Natural killer cell treated with Interleukin-12 subunit alpha and Interleukin-12 subunit beta and Interleukin-15 and Interleukin-18, amount 100 ng/mL, for 72 hours (primary cell): ENCODE results near the gene LOXL1. TPM values are rescaled to one million over a fixed set of nuclear protein-coding genes. Genes with fewer than 3 reads are reported as not detected.
A peak's percentile ranks its signal among the peaks of the same experiment; 100 is the strongest.
"Not testable (repeated sequence)": the region's sequence is repeated elsewhere in the genome, so short reads cannot be mapped to it uniquely, and the experiment has no call there.

Experiments used
- ATAC-seq, 2 donors: fragments of 150-1000 bp; cut with Tn5 transposase in 1 of 2; sonication (Bioruptor Pico), chemical (Tn5 transposase) in 1 of 2; 2 replicates each; pipeline ENCODE4 v1.10.0; 2021
- DNase-seq: peaks from one replicate; pipeline ENCODE4 v3.0.0; 2022; ENCODE audit warnings: low spot score
- H3K27ac Mint-ChIP-seq, 2 donors: 1 replicate in 1 of 2; 2 replicates in 1 of 2; pipeline ENCODE4 v1.8.0; 2022; ENCODE audit warnings: mixed read lengths in 2 of 2, mild to moderate bottlenecking in 1 of 2, moderate library complexity in 1 of 2
- H3K27me3 Mint-ChIP-seq, 2 donors: 1 replicate in 1 of 2; 2 replicates in 1 of 2; pipeline ENCODE4 v1.8.0; 2022; ENCODE audit warnings: mixed read lengths in 2 of 2
- H3K36me3 Mint-ChIP-seq: one replicate; pipeline ENCODE4 v1.8.0; 2022; ENCODE audit warnings: mixed read lengths
- H3K4me1 Mint-ChIP-seq, 2 donors: 1 replicate in 1 of 2; 2 replicates in 1 of 2; pipeline ENCODE4 v1.8.0; 2022; ENCODE audit warnings: low read depth in 2 of 2, mixed read lengths in 2 of 2, mild to moderate bottlenecking in 1 of 2
- H3K4me3 Mint-ChIP-seq: one replicate; pipeline ENCODE4 v1.8.0; 2022; ENCODE audit warnings: mixed read lengths
- H3K9me3 Mint-ChIP-seq: 2 replicates; pipeline ENCODE4 v1.8.0; 2022; ENCODE audit warnings: mixed read lengths
- total RNA-seq, 2 donors: library from RNA; stranded (reverse); gene quantifications; one replicate each; pipeline ENCODE4 v1.2.3, GENCODE V29; 2022

Gene LOXL1
- total RNA-seq, 2 donors from 2014 or later, result 0.36 to 4.3 TPM

DNA sequence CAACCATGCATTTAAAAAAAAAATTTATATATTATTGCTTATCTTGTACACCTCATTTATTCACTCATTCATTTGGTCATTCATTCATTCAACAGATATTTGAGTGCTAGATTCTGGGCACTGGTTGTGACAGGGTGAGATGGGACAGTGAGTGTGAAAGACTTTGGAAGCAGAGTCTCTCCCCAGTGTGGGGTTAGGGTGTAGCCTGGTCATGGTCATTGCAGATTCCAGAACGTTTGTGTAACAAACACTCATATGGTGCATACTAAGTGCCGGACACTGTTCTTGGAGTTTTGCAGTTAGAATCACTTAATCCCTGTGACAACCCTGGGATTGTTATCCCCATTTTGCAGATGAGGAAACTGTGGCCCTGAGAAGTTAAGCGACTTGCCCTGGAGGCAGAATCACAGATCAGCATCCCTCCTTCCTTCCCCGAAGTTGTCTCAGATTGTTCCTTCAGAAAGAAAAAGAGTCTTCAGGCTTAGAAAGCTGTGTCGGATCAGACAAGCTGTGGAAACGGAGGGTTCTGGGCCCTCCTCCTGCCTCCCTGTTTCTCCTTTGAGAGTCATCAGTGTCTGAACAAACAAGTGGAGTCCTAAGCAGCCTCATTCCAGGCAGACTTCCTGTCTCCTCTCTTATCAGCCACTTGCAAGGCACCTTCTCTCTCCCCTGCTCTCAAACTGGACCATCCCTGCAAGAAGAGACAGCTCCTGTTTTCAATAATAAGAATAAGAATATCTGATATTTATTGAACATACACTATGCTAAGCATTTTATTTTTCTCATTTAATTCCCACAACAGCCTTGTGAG is 6.3 kb downstream of the LOXL1 start:
- ATAC-seq, result no peak
- Mint-ChIP-seq H3K27me3 (peaks cover 0 to 10% of the 10 kb centered on the region in 2 donors), H3K9me3 (no peaks in the 10 kb centered on the region), H3K36me3 (no peaks in the 10 kb centered on the region), H3K4me1 (peaks cover 5% of the 10 kb centered on the region in 2 donors), H3K4me3 (no peak overlapping the region), H3K27ac (no peak overlapping the region)
- DNase-seq, result peak; percentile 22

DNA sequence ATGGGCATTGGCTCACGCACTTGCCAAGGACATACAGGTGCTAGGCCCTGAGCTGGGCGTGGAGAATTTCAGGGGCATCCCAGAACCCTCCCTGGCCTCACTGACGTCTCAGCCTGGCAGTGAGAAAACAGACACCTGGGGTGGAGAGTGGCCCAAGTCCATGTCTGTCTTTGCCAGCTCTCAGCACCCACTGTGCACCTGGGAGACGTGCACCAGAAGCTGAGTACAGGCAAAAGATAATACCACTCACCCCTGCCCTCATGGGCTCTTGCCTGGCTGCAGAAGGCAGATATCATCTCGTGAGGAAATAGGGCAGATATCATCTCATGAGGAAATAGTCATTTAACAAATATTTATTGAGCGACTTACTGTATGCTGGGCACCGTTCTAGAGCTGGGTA is 8.0 kb downstream of the LOXL1 start:
- H3K27ac Mint-ChIP-seq, result no peak overlapping the region
- no peak overlapping the region for H3K4me3 Mint-ChIP-seq
- no peak for ATAC-seq
- no peaks in the 10 kb centered on the region for H3K36me3 Mint-ChIP-seq
- H3K9me3 Mint-ChIP-seq, result no peaks in the 10 kb centered on the region
- H3K27me3 Mint-ChIP-seq, result peaks cover 0 to 4% of the 10 kb centered on the region in 2 donors
- H3K4me1 Mint-ChIP-seq, result no peaks in the 10 kb centered on the region
- DNase-seq, result no peak

GRCh38 chr15:73935547-73935946 is 9.3 kb downstream of the LOXL1 start:
- ATAC-seq (no peak), DNase-seq (peak; percentile 37)
- Mint-ChIP-seq H3K4me3 (no peak overlapping the region), H3K4me1 (no peaks in the 10 kb centered on the region), H3K27me3 (peaks cover 0 to 2% of the 10 kb centered on the region in 2 donors), H3K9me3 (no peaks in the 10 kb centered on the region), H3K27ac (no peak overlapping the region), H3K36me3 (no peaks in the 10 kb centered on the region)

DNA sequence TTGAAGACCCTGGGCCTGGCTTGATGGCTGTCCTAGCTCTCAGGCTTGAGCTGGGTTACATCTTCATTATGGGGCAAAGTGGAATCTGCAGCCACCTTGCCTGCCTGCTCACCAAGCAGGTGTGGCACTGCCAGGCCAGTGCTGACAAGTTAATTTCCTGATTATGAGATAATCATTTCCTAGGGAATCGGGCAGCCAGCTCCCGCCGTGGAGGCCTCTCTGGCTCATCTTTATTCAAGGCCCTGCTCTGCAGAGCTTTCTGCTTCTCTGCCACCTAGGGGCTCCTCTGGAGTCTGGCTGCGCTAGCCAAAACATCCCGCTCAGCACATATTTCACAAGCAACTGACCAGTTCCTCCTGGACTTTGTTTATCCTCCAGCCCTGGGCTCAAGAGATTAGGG is 9.9 kb downstream of the LOXL1 start:
- ATAC-seq, result no peak

DNA sequence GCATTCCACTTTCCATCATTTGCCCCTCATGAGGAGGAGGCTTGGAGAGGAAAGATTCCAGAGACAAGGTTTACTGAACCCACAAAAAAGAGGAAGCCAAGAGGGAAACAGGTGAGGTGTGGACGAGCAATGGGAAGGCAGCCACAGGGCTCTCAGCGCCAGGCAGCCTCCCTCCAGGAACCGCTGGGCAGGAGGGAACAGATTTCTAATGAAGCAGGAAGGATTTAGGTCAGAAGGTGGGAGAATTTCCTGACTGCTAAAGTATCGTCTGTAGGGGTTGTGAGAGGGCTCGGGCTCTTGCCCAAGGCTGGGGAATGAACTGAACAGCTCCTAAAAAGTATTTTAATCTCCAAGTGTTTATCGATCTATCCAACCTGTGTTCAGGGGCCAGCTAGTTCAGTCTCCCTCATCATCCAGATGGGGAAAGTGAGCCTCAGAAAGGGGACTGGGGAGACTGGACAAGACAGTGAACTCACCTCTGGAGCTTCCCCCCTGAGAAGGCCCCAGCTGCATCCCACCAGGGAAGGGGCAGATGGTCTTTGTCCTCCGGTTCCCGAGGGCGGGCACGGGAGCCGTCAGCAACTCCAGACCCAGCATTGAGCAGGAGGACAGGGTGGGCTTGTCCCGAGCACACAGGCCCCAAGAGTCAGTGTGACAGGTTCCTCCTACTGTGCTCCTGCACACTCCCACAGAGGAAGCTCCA is 10.5 kb downstream of the LOXL1 start:
- ATAC-seq (no peak), DNase-seq (peak; percentile 16)
- peaks cover 4 to 5% of the 10 kb centered on the region in 2 donors for H3K4me1 Mint-ChIP-seq
- no peaks in the 10 kb centered on the region for H3K36me3 Mint-ChIP-seq
- H3K9me3 Mint-ChIP-seq, result no peaks in the 10 kb centered on the region
- H3K27me3 Mint-ChIP-seq, result no peaks in the 10 kb centered on the region
- H3K4me3 Mint-ChIP-seq, result no peak overlapping the region
- H3K27ac Mint-ChIP-seq, result no peak overlapping the region

More for the DNA sequence above, 9.9 kb downstream of the LOXL1 start:
- Mint-ChIP-seq H3K27me3 (no peaks in the 10 kb centered on the region), H3K9me3 (no peaks in the 10 kb centered on the region), H3K4me1 (no peaks in the 10 kb centered on the region), H3K27ac (no peak overlapping the region), H3K36me3 (no peaks in the 10 kb centered on the region), H3K4me3 (no peak overlapping the region)
- peak; percentile 28 for DNase-seq

GRCh38 chr15:73937296-73937695 is 11.0 kb downstream of the LOXL1 start:
- ATAC-seq, result no peak
- Mint-ChIP-seq H3K27me3 (no peaks in the 10 kb centered on the region), H3K9me3 (no peaks in the 10 kb centered on the region), H3K27ac (no peak overlapping the region), H3K4me1 (peaks cover 6 to 9% of the 10 kb centered on the region in 2 donors), H3K4me3 (no peak overlapping the region), H3K36me3 (no peaks in the 10 kb centered on the region)
- DNase-seq, result peak; percentile 54

- H3K36me3 Mint-ChIP-seq, result no peaks in the 10 kb centered on the region
- H3K27ac Mint-ChIP-seq, result no peak overlapping the region
- DNase-seq (no peak), ATAC-seq (no peak)
- H3K27me3 Mint-ChIP-seq, result no peaks in the 10 kb centered on the region
- peaks cover 6 to 9% of the 10 kb centered on the region in 2 donors for H3K4me1 Mint-ChIP-seq
- no peaks in the 10 kb centered on the region for H3K9me3 Mint-ChIP-seq
- no peak overlapping the region for H3K4me3 Mint-ChIP-seq
Measured at GRCh38 chr15:73937726-73938125, 11.5 kb downstream of the LOXL1 start.

DNA sequence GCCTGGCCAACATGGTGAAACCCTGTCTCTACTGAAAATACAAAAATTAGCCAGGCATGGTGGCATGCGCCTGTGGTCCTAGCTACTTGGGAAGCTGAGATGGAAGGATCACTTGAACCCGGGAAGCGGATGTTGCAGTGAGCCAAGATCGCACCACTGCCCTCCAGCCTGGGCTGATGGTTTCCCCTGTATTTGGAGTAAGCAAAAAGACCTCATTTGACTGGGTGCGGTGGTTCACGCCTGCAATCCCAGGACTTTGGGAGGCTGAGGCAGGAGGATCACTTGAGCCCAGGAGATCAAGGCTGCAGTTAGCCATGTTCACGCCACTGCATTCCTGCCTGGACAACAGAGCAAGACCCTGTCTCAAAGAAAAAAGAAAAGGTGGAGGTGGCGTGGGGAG is 12.3 kb downstream of the LOXL1 start:
- DNase-seq, H3K4me3 Mint-ChIP-seq, H3K27me3 Mint-ChIP-seq, H3K9me3 Mint-ChIP-seq, H3K27ac Mint-ChIP-seq, ATAC-seq, H3K36me3 Mint-ChIP-seq, H3K4me1 Mint-ChIP-seq: not testable (repeated sequence)

GRCh38 chr15:73939138-73939537 is 12.9 kb downstream of the LOXL1 start:
- Mint-ChIP-seq H3K36me3 (no peaks in the 10 kb centered on the region), H3K27ac (no peak overlapping the region)

GRCh38 chr15:73940061-73940981 is 14.1 kb downstream of the LOXL1 start:
- Mint-ChIP-seq H3K27ac (peak overlapping the region in 1 of 2 donors; percentile 5), H3K36me3 (no peaks in the 10 kb centered on the region), H3K4me1 (peaks cover 6 to 9% of the 10 kb centered on the region in 2 donors), H3K27me3 (no peaks in the 10 kb centered on the region), H3K9me3 (no peaks in the 10 kb centered on the region), H3K4me3 (no peak overlapping the region)
- no peak for ATAC-seq
- no peak for DNase-seq

More at GRCh38 chr15:73939138-73939537, 12.9 kb downstream of the LOXL1 start:
- Mint-ChIP-seq H3K27me3 (no peaks in the 10 kb centered on the region), H3K4me1 (peaks cover 6 to 9% of the 10 kb centered on the region in 2 donors), H3K4me3 (no peak overlapping the region), H3K9me3 (no peaks in the 10 kb centered on the region)
- no peak for ATAC-seq
- DNase-seq, result no peak

DNA sequence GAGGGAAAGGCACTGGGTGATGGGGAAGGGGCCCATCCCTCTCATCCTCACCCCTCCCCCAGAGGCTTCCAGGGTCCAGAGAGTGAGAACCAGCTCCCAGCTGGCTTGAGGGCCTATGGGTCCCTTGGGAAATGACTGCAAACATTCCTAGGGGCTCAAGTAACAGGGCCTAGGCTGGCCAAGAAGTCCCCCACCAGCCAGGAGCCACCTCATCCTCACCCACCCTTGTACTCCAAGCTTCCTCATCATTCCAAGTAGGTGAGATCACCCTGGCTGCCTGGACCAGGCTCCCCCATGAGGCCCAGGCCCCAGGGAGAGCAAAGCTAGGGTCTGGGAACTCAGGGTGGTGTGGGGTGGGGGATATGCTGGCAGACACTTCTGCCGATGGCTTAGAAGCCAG is 14.8 kb downstream of the LOXL1 start:
- no peak for DNase-seq
- Mint-ChIP-seq H3K36me3 (no peaks in the 10 kb centered on the region), H3K4me3 (no peak overlapping the region), H3K4me1 (peaks cover 6 to 9% of the 10 kb centered on the region in 2 donors), H3K27me3 (peaks cover 0 to 2% of the 10 kb centered on the region in 2 donors), H3K9me3 (no peaks in the 10 kb centered on the region), H3K27ac (no peak overlapping the region)
- ATAC-seq, result no peak

GRCh38 chr15:73941449-73941848 is 15.2 kb downstream of the LOXL1 start:
- DNase-seq (no peak), ATAC-seq (no peak)
- no peak overlapping the region for H3K27ac Mint-ChIP-seq
- H3K36me3 Mint-ChIP-seq, result no peaks in the 10 kb centered on the region
- H3K27me3 Mint-ChIP-seq, result peaks cover 0 to 2% of the 10 kb centered on the region in 2 donors
- H3K4me3 Mint-ChIP-seq, result no peak overlapping the region
- H3K9me3 Mint-ChIP-seq, result no peaks in the 10 kb centered on the region
- H3K4me1 Mint-ChIP-seq, result peaks cover 6 to 9% of the 10 kb centered on the region in 2 donors

DNA sequence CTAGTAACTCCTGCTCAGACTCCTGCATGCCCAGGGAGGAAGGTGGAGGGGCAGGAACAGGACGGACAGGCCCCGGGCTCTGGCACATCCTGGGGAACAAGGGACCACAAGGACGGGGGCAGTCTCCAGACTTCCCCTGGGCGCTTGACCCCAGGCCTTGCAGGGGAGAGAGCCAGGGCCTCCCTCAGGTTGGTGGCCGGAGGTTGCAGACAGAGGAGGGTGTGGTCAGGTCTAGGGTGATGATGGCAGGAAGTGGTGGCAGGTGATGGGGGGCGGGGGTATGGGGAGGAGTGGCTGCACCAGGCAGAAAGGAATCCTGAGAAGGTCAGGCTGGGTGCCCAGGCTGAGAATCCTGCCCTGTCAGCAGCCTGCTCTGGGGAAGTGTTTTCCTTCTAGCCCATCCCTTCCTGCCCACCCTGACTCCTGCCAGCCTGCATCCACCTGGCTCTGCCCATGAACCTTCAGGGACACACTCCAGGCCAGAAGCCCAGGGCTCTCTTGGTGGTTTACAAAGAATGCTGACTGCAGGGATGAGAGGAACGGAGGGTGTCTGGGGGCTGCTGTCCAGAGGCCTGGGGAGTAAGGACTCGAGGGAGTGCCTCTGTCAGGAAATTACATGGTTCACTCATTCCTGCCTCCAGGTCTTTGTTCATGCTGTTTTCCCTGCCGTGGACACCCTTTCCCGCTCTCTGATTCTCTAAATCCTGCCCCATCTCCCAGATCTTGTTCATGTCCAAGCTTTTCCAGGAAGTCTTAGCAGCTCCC is 15.8 kb downstream of the LOXL1 start:
- no peaks in the 10 kb centered on the region for H3K36me3 Mint-ChIP-seq
- peaks cover 0 to 2% of the 10 kb centered on the region in 2 donors for H3K27me3 Mint-ChIP-seq
- peaks cover 6 to 9% of the 10 kb centered on the region in 2 donors for H3K4me1 Mint-ChIP-seq
- no peak for DNase-seq
- H3K9me3 Mint-ChIP-seq, result no peaks in the 10 kb centered on the region
- H3K27ac Mint-ChIP-seq, result no peak overlapping the region
- ATAC-seq, result peak in 1 of 2 donors; percentile 17
- no peak overlapping the region for H3K4me3 Mint-ChIP-seq
